HL-60 (cell line): ENCODE data around the gene PIK3R1.

ENCODE experiments used
- GABPA ChIP-seq: IDR thresholded peaks from 2 replicates; pipeline ENCODE4 v1.6.1; 2012; ENCODE audit warnings: low read depth
- TF ChIP-seq, protein P1 (sequence below): IDR thresholded peaks from one replicate; pipeline ENCODE4 v1.5.1; 2011; ENCODE audit warnings: low read length, control low read depth, inconsistent platforms; ENCODE audit not compliant: insufficient read depth

DNA sequence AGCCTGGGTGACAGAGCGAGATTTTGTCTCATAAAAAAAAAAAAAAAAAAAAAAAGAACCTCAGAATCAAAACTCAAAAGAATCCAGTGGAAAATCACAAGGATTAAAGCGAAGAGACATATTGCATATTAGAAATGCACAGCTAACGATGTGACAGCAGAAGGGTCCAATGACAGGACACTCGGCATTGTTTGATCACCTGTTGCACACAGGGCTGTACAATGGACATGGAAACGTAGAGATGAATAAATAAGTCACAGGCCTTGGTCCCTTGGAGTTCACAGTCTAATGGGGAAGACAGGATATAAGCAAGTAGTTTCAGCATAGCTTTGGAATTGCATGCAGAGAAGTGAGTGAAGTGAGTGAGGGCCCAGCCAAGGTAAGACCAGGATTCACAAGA, 25.9 kb upstream of the PIK3R1 start:
- TF ChIP-seq, protein P1, sequence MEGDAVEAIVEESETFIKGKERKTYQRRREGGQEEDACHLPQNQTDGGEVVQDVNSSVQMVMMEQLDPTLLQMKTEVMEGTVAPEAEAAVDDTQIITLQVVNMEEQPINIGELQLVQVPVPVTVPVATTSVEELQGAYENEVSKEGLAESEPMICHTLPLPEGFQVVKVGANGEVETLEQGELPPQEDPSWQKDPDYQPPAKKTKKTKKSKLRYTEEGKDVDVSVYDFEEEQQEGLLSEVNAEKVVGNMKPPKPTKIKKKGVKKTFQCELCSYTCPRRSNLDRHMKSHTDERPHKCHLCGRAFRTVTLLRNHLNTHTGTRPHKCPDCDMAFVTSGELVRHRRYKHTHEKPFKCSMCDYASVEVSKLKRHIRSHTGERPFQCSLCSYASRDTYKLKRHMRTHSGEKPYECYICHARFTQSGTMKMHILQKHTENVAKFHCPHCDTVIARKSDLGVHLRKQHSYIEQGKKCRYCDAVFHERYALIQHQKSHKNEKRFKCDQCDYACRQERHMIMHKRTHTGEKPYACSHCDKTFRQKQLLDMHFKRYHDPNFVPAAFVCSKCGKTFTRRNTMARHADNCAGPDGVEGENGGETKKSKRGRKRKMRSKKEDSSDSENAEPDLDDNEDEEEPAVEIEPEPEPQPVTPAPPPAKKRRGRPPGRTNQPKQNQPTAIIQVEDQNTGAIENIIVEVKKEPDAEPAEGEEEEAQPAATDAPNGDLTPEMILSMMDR, result no peak
- no peak for TF ChIP-seq GABPA
